ENCODE results near the gene EPB41L4A. TPM values are rescaled to one million over a fixed set of nuclear protein-coding genes. Genes with fewer than 3 reads are reported as not detected.

The EPB41L4A gene
- polyA plus RNA-seq, 1 donor from 2014 or later, result 7.4 TPM

DNA sequence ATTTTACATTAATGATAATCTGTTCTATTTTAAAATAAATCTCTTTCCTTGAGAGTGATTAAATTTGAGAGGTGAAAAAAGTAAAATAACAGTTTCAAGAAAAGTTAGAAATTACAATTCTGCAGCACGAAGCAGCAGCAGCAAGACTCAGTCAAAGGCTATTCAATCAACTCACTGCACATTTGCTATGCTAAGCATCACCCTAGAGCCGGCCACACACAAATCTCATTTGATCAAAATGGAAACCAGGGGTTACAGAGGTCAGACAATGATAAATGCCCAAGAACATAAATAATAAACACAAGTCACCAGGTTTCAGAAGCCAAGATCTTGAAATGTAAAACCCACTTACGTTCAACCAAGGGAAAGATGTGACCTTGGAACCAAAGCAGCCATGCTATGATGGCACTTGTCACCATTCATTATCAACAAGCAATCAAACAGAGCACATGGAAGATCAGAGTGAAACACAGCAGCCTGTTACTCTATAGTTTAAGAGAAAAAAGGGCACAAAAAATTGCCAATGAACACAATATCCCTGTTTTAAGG lies 136.0 kb downstream of the EPB41L4A start:
- no peak overlapping the region for H2AFZ ChIP-seq (ENCODE audit: low read depth, low read length)
- no peak overlapping the region for H3K27ac ChIP-seq (ENCODE audit: low read length)

DNA sequence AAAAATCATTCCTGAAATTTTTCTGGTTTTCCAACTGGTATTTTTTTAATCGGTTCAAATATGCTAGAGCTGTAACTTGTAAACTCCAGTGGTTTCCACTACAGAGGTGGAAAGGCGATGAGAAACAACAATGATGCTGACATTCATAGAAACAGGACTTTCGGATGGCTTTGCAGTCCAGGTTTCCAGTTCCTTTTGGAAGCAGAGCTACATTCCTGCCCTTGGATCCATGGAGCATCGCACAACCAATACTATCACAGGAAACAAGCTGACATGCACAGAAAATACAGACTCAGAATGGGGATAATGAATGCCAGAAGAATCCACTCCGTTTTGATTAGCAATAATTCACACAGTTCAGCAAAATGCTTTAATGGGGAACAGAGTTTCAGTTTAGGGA lies 140.0 kb downstream of the EPB41L4A start:
- no peak overlapping the region for H3K9ac ChIP-seq (ENCODE audit: low read length)
- no peak overlapping the region for H3K27ac ChIP-seq (ENCODE audit: low read length)
- no peaks in the 10 kb centered on the region for H3K9me2 ChIP-seq (ENCODE audit: insufficient read depth, low read length)
- H3K79me2 ChIP-seq (replicated peaks; ENCODE audit: insufficient read depth, low read length), result peaks cover 3% of the 10 kb centered on the region
- TF ChIP-seq EP300 (conservative IDR thresholded peaks at IDR 0.05; ENCODE audit: poor library complexity, severe bottlenecking), result no peak
- TF ChIP-seq EZH2 (IDR thresholded peaks at IDR 0.05; ENCODE audit: borderline replicate concordance, insufficient read depth, low read length, poor library complexity, severe bottlenecking), result no peak
- no peak for TF ChIP-seq RAD21 (conservative IDR thresholded peaks at IDR 0.05)
- TF ChIP-seq SMC3 (conservative IDR thresholded peaks at IDR 0.05; ENCODE audit: poor library complexity), result no peak
- TF ChIP-seq, protein P1, sequence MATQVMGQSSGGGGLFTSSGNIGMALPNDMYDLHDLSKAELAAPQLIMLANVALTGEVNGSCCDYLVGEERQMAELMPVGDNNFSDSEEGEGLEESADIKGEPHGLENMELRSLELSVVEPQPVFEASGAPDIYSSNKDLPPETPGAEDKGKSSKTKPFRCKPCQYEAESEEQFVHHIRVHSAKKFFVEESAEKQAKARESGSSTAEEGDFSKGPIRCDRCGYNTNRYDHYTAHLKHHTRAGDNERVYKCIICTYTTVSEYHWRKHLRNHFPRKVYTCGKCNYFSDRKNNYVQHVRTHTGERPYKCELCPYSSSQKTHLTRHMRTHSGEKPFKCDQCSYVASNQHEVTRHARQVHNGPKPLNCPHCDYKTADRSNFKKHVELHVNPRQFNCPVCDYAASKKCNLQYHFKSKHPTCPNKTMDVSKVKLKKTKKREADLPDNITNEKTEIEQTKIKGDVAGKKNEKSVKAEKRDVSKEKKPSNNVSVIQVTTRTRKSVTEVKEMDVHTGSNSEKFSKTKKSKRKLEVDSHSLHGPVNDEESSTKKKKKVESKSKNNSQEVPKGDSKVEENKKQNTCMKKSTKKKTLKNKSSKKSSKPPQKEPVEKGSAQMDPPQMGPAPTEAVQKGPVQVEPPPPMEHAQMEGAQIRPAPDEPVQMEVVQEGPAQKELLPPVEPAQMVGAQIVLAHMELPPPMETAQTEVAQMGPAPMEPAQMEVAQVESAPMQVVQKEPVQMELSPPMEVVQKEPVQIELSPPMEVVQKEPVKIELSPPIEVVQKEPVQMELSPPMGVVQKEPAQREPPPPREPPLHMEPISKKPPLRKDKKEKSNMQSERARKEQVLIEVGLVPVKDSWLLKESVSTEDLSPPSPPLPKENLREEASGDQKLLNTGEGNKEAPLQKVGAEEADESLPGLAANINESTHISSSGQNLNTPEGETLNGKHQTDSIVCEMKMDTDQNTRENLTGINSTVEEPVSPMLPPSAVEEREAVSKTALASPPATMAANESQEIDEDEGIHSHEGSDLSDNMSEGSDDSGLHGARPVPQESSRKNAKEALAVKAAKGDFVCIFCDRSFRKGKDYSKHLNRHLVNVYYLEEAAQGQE (IDR thresholded peaks at IDR 0.05; ENCODE audit: borderline replicate concordance), result no peak
- TF ChIP-seq MXI1 (conservative IDR thresholded peaks at IDR 0.05; ENCODE audit: poor library complexity, severe bottlenecking), result no peak
- no peak for TF ChIP-seq TAF1 (IDR thresholded peaks at IDR 0.05; ENCODE audit: low read depth)
- TF ChIP-seq POLR2AphosphoS5 (IDR thresholded peaks at IDR 0.05), result no peak
- no peak for TF ChIP-seq CTCF (IDR thresholded peaks at IDR 0.05; ENCODE audit: poor library complexity, severe bottlenecking)
- no peaks in the 10 kb centered on the region for H3K9me3 ChIP-seq (ENCODE audit: low read length)
- no peaks in the 10 kb centered on the region for H3K36me3 ChIP-seq (ENCODE audit: insufficient read depth, low read length)
- no peaks in the 10 kb centered on the region for H3F3A ChIP-seq (ENCODE audit: insufficient read depth, low read length, poor library complexity, severe bottlenecking)
- no peak overlapping the region for H3K4me3 ChIP-seq (ENCODE audit: low read length)
- H4K20me1 ChIP-seq (ENCODE audit: insufficient read depth), result no peaks in the 10 kb centered on the region
- no peak overlapping the region for H2AFZ ChIP-seq (ENCODE audit: low read depth, low read length)
- no peak overlapping the region for H3K4me2 ChIP-seq (ENCODE audit: low read length)
- no peaks in the 10 kb centered on the region for H3K27me3 ChIP-seq (ENCODE audit: insufficient read depth, low read depth, low read length)

More for the DNA sequence above, 136.0 kb downstream of the EPB41L4A start:
- Histone ChIP-seq H3K9ac (ENCODE audit: low read length) (no peak overlapping the region), H3K9me3 (ENCODE audit: low read length) (no peaks in the 10 kb centered on the region), H3K9me2 (ENCODE audit: insufficient read depth, low read length) (no peaks in the 10 kb centered on the region), H3K36me3 (ENCODE audit: insufficient read depth, low read length) (no peaks in the 10 kb centered on the region), H3K79me2 (replicated peaks; ENCODE audit: insufficient read depth, low read length) (no peaks in the 10 kb centered on the region), H3K4me3 (ENCODE audit: low read length) (no peak overlapping the region), H3K4me2 (ENCODE audit: low read length) (no peak overlapping the region), H3K27me3 (ENCODE audit: insufficient read depth, low read depth, low read length) (no peaks in the 10 kb centered on the region), H4K20me1 (ENCODE audit: insufficient read depth) (no peaks in the 10 kb centered on the region), H3F3A (ENCODE audit: insufficient read depth, low read length, poor library complexity, severe bottlenecking) (no peaks in the 10 kb centered on the region)
- TF ChIP-seq TAF1 (IDR thresholded peaks at IDR 0.05; ENCODE audit: low read depth) (no peak), EP300 (conservative IDR thresholded peaks at IDR 0.05; ENCODE audit: poor library complexity, severe bottlenecking) (no peak), EZH2 (IDR thresholded peaks at IDR 0.05; ENCODE audit: borderline replicate concordance, insufficient read depth, low read length, poor library complexity, severe bottlenecking) (no peak), SMC3 (conservative IDR thresholded peaks at IDR 0.05; ENCODE audit: poor library complexity) (no peak), RAD21 (conservative IDR thresholded peaks at IDR 0.05) (no peak), MXI1 (conservative IDR thresholded peaks at IDR 0.05; ENCODE audit: poor library complexity, severe bottlenecking) (no peak)
- TF ChIP-seq, protein P1 (IDR thresholded peaks at IDR 0.05; ENCODE audit: borderline replicate concordance), result no peak

Data from neural cell (in vitro differentiated cells).